ENCODE data around the gene TNRC6B. TPM values are rescaled to one million over a fixed set of nuclear protein-coding genes. Genes with fewer than 3 reads are reported as not detected.

Gene TNRC6B
- total RNA-seq, 1 donor from 2014 or later, result 29.0 TPM

GRCh38 chr22:40237788-40238424 is 60.2 kb downstream of the TNRC6B start:
- no peak for ATAC-seq
- no peak for DNase-seq (ENCODE audit: low spot score)

DNA sequence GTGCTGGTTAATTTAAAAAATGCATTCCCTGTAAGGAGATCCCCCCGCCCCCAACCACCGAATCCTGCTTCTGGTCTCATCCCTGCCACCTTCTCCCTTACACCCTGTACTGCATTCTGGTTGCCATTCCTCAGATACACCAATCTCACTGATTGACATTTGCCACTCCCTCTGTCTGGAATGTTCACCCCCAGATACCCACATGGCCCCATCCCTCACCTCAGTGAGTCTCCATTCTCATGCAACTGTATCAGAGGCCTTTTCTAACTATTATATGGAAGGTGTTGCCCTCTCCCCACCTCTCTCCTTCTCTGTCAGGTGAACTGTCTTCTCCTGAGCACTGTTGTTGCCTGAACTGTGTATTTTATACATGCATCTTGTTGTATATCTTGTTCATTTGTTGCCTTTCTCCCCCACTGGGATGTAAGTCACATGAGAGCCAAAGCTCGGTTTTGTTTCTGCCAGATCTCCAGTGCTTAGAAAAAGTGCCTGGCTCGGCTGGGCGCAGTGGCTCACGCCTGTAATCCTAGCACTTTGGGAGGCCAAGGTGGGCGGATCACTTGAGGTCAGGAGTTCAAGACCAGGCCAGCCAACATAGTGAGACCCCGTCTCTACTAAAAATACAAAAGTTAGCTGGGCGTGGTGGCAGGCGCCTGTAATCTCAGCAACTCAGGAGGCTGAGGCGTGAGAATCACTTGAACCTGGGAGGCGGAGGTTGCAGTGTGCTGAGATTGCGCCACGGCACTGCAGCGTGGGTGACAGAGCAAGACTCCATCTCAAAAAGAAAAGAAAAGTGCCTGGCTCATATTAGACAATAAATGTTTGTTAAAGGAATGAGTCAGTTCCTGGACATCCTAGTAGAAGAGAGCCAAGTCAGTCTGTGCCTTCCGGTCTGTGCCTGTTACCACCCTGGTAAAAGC is 61.0 kb downstream of the TNRC6B start:
- DNase-seq (ENCODE audit: low spot score), result no peak
- peak; percentile 30 for ATAC-seq

- no peak for DNase-seq (ENCODE audit: low spot score)
- no peak for ATAC-seq
Observed at GRCh38 chr22:40239345-40239683, 61.6 kb downstream of the TNRC6B start.

DNA sequence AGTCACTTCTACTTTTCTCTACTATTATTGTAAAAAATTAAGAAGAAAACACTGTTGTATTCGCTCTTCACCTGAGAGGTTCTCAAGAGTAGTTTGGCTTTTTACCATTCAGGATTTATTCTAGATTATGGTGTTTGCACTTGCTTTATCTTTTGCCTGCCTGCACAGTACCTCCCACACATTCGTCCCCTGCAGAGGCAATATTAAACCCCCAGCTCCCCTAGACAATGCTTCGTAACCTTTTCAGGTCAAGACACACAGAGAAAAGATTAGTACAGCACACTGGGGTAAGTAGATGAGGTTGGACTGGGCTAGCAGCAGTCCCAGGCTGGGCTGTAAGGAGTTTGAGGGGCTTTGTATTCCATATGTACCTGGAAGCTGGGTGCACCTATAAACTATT is 62.4 kb downstream of the TNRC6B start:
- no peak for ATAC-seq
- DNase-seq (ENCODE audit: low spot score), result no peak

DNA sequence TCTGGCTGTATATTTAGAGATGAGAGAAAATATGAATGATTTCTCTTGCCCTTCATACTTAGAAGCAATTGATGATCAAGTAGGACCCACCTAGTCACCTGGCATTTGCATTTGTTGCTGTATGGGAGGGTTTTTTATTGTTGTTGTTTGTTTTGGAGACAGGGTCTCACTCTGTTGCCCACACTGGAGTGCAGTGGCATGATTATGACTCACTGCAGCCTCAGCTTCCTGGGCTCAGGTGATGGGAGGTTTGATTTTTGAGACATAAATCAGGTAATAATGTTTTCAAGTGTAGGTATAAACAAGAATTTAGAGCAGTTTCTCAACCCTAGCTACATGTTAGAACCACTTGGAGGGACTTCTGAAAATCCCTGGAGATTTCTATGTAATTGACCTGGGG is 63.0 kb downstream of the TNRC6B start:
- ATAC-seq (no peak), DNase-seq (ENCODE audit: low spot score) (no peak)

DNA sequence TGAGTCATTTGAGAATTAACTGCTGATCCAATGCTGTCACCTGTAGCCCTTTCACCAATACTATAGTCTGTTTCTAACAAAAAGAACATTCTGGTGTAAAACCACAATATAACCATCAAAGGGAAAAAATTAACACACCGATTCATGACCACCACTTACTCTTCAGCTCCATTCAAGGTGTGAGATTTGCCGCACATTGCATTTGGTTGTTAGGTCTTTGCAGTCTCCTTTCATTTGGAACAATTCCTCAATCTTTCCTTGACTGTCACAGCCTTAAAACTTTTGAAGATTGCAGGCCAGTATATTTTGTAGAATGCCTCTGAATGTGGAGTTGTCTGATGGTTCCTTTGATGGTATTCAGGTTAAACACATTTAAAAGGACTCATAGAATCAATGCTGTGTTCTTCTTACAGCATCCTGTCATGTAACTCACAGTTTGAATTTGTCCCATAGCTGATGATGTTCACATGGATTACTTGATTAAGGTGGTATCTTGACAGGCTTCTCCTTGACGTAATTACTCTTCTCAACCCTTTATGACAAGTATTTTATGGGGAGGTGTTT is 63.6 kb downstream of the TNRC6B start:
- ATAC-seq, result no peak
- no peak for DNase-seq (ENCODE audit: low spot score)

DNA sequence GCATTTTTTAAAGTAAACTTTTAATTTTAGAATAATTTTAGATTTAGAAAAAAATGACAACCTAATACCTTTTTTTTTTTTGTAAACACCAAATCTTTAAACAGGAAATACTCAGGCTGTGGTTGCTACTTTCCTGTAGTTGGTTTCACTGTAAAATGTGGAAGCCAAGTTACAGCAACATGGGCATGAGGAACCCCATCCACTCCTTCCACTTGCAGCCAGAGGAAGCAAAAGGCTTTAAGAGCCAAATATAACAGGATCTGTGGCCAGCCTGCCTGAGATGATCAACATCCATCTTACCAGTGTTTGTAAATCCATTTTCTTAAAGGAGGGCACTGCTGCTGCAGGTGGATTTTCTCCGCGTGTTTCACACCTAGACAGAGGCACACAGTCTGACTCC is 66.2 kb downstream of the TNRC6B start:
- no peak for DNase-seq (ENCODE audit: low spot score)
- no peak for ATAC-seq

GRCh38 chr22:40244586-40244985 is 66.9 kb downstream of the TNRC6B start:
- DNase-seq (ENCODE audit: low spot score), result no peak
- no peak for ATAC-seq

- ATAC-seq, result no peak
- no peak for DNase-seq (ENCODE audit: low spot score)
Observed at GRCh38 chr22:40247976-40248375, 70.3 kb downstream of the TNRC6B start.

- DNase-seq (ENCODE audit: low spot score) (no peak), ATAC-seq (no peak)
Observed at GRCh38 chr22:40249286-40249685, 71.6 kb downstream of the TNRC6B start.

- DNase-seq (ENCODE audit: low spot score), result no peak
- no peak for ATAC-seq
Observed at GRCh38 chr22:40250608-40251007, 72.9 kb downstream of the TNRC6B start.

DNA sequence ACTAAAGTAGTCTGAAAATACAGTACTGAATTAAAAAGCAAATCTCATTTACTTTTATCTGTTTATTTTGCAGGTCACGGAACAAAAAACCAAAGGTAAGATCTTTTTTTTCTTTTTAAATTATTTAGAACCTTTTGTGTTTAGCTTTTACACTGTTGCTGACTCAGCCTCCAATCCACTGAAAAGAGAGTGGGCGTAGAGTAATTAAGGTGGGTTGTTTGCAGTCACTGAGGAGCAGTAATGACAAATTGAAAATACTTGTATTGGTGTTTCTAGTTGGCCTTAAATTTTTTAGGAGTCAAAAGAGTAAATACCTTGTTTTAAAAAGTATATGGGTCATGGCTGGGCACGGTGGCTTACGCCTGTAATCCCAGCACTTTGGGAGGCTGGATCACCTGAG is 73.4 kb downstream of the TNRC6B start:
- ATAC-seq (no peak), DNase-seq (ENCODE audit: low spot score) (no peak)

DNA sequence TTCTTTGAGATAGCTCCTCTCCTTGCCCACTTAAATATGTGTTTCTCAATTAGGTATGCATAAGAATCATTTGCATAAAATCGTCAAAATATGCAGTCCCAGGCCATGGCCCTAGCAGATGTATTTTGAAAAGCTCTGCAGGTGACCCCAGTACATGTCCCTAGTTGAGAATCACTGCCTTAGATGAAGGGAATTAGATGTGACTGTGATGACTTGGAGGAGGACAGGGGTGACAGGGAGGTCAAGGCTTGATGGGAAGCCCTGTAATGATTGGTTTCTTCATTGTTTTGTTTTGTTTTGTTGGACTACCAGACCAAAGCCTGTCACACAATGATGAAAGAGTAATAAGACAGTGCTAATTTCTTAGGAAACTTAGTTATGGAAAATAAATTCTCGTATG is 74.4 kb downstream of the TNRC6B start:
- no peak for ATAC-seq

DNA sequence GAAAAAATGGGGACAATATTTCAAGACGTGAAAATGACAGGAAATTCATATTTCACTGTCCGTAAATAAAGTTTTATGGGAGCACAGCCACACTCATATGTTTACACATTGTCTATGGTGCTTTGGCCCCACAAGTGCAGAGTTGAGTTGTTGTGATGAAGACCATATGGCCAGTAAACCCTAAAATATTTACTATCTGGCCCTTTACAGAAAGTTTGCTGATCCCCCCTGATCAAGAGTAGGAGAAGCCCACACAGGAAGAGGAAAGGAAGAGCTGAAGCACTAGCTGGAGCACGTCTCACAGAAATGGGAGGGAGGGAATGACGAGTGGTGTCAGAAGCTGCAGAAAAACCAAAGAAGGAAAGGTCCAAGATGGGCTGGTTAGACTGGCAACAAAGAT is 78.8 kb downstream of the TNRC6B start:
- ATAC-seq (no peak), DNase-seq (ENCODE audit: low spot score) (no peak)

More for the DNA sequence above, 74.4 kb downstream of the TNRC6B start:
- DNase-seq (ENCODE audit: low spot score), result no peak

- ATAC-seq, result no peak
Observed at GRCh38 chr22:40258017-40258416, 80.3 kb downstream of the TNRC6B start.

GRCh38 chr22:40258501-40258915 is 80.8 kb downstream of the TNRC6B start:
- no peak for DNase-seq (ENCODE audit: low spot score)

More at GRCh38 chr22:40258017-40258416, 80.3 kb downstream of the TNRC6B start:
- no peak for DNase-seq (ENCODE audit: low spot score)

GRCh38 chr22:40261783-40262182 is 84.1 kb downstream of the TNRC6B start:
- DNase-seq (ENCODE audit: low spot score) (peak; percentile 81), ATAC-seq (peak; percentile 81)

More at GRCh38 chr22:40258501-40258915, 80.8 kb downstream of the TNRC6B start:
- peak; percentile 65 for ATAC-seq

DNA sequence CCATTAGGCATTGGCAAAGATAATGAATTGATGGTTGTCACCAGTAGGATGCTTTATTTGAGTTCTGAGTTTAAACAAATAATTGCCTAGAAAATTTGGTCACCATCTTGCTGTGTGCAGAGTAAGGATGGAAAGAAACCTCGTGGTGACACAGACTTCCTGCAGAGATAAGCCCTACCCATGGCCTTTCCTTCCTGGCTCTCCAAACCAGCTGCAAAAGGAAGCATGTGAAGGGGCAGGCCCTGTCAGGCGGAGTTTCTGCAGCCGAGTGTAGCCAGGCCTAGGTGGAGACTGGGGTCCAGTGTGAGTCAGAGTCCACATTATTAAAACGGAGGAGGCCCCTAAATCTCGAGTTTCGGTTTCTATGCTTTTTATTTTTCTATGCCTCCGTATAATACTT is 85.5 kb downstream of the TNRC6B start:
- DNase-seq (ENCODE audit: low spot score), result no peak
- peak; percentile 20 for ATAC-seq

DNA sequence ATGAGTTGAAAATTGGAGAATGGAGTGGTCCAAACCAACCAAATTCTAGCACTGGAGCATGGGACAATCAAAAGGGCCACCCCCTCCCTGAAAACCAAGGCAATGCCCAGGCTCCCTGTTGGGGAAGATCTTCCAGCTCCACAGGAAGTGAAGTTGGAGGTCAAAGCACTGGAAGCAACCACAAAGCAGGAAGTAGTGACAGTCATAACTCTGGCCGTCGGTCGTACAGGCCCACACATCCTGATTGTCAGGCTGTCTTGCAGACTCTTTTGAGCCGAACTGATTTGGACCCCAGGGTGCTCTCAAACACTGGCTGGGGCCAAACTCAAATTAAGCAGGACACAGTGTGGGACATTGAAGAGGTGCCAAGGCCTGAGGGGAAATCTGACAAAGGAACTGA is 88.1 kb downstream of the TNRC6B start:
- DNase-seq (ENCODE audit: low spot score) (no peak), ATAC-seq (peak; percentile 22)

GRCh38 chr22:40270031-40270430 is 92.3 kb downstream of the TNRC6B start:
- ATAC-seq, result no peak
- no peak for DNase-seq (ENCODE audit: low spot score)

GRCh38 chr22:40270748-40271373 is 93.1 kb downstream of the TNRC6B start:
- DNase-seq (ENCODE audit: low spot score) (no peak), ATAC-seq (no peak)
